Measurements from ENCODE around the gene RAVER1. TPM values are rescaled to one million over a fixed set of nuclear protein-coding genes. Genes with fewer than 3 reads are reported as not detected.

The RAVER1 gene
- total and polyA plus RNA-seq, 9 of the 15 experiments (the other 6 are each of a cell fraction or from before 2014, with no cell fraction given) = 0.06 to 113 (median 7.0) TPM

DNA sequence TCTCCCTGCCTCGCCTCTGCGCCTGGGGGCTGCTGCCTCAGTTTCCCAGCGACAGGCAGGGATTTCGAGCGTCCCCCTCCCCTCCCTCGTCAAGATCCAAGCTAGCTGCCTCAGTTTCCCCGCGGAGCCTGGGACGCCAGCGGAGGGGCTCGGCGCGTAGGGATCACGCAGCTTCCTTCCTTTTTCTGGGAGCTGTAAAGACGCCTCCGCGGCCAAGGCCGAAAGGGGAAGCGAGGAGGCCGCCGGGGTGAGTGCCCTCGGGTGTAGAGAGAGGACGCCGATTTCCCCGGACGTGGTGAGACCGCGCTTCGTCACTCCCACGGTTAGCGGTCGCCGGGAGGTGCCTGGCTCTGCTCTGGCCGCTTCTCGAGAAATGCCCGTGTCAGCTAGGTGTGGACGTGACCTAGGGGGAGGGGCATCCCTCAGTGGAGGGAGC lies 63.1 kb downstream of the RAVER1 start (continued):
- TF ChIP-seq, protein P1, sequence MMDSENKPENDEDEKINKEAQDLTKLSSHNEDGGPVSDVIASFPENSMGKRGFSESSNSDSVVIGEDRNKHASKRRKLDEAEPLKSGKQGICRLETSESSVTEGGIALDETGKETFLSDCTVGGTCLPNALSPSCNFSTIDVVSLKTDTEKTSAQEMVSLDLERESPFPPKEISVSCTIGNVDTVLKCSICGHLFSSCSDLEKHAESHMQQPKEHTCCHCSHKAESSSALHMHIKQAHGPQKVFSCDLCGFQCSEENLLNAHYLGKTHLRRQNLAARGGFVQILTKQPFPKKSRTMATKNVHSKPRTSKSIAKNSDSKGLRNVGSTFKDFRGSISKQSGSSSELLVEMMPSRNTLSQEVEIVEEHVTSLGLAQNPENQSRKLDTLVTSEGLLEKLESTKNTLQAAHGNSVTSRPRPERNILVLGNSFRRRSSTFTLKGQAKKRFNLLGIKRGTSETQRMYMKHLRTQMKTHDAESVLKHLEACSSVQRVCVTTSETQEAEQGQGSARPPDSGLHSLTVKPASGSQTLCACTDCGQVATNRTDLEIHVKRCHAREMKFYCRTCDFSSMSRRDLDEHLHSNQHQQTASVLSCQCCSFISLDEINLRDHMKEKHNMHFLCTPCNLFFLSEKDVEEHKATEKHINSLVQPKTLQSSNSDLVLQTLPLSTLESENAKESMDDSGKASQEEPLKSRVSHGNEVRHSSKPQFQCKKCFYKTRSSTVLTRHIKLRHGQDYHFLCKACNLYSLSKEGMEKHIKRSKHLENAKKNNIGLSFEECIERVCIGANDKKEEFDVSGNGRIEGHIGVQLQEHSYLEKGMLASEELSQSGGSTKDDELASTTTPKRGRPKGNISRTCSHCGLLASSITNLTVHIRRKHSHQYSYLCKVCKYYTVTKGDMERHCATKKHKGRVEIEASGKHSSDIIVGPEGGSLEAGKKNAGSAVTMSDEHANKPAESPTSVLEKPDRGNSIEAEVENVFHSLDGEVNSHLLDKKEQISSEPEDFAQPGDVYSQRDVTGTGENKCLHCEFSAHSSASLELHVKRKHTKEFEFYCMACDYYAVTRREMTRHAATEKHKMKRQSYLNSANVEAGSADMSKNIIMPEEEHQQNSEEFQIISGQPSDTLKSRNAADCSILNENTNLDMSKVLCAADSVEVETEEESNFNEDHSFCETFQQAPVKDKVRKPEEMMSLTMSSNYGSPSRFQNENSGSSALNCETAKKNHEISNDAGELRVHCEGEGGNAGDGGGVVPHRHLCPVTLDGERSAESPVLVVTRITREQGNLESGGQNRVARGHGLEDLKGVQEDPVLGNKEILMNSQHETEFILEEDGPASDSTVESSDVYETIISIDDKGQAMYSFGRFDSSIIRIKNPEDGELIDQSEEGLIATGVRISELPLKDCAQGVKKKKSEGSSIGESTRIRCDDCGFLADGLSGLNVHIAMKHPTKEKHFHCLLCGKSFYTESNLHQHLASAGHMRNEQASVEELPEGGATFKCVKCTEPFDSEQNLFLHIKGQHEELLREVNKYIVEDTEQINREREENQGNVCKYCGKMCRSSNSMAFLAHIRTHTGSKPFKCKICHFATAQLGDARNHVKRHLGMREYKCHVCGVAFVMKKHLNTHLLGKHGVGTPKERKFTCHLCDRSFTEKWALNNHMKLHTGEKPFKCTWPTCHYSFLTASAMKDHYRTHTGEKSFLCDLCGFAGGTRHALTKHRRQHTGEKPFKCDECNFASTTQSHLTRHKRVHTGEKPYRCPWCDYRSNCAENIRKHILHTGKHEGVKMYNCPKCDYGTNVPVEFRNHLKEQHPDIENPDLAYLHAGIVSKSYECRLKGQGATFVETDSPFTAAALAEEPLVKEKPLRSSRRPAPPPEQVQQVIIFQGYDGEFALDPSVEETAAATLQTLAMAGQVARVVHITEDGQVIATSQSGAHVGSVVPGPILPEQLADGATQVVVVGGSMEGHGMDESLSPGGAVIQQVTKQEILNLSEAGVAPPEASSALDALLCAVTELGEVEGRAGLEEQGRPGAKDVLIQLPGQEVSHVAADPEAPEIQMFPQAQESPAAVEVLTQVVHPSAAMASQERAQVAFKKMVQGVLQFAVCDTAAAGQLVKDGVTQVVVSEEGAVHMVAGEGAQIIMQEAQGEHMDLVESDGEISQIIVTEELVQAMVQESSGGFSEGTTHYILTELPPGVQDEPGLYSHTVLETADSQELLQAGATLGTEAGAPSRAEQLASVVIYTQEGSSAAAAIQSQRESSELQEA (IDR thresholded peaks at IDR 0.05; ENCODE audit: low read depth) = no peak
- TF ChIP-seq RBFOX2 (IDR thresholded peaks at IDR 0.05; ENCODE audit: low read depth, low read length) (peak; percentile 43), SNRNP70 (optimal IDR thresholded peaks at IDR 0.05; ENCODE audit: low read depth, low read length) (no peak), SMARCE1 (IDR thresholded peaks at IDR 0.05) (peak; percentile 27; the same call in 1 of the 2 replicates), SRSF9 (IDR thresholded peaks at IDR 0.05; ENCODE audit: borderline replicate concordance, low read depth, low read length) (no peak), NFRKB (IDR thresholded peaks at IDR 0.05; ENCODE audit: low read depth) (0 out of 2 replicates have a peak, but pooled peaks have one; percentile 24), MXI1 (IDR thresholded peaks at IDR 0.05; ENCODE audit: low read depth, low read length) (no peak), RFX7 (CRISPR knock-in tag; IDR thresholded peaks at IDR 0.05) (no peak), ZNF766 (CRISPR knock-in tag; conservative IDR thresholded peaks at IDR 0.05) (no peak)
- TF ChIP-seq, protein P2, sequence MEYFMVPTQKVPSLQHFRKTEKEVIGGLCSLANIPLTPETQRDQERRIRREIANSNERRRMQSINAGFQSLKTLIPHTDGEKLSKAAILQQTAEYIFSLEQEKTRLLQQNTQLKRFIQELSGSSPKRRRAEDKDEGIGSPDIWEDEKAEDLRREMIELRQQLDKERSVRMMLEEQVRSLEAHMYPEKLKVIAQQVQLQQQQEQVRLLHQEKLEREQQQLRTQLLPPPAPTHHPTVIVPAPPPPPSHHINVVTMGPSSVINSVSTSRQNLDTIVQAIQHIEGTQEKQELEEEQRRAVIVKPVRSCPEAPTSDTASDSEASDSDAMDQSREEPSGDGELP (CRISPR knock-in tag; IDR thresholded peaks at IDR 0.05; ENCODE audit: borderline replicate concordance) = no peak; the same call in 1 of the 2 replicates
- TF ChIP-seq, protein P3, sequence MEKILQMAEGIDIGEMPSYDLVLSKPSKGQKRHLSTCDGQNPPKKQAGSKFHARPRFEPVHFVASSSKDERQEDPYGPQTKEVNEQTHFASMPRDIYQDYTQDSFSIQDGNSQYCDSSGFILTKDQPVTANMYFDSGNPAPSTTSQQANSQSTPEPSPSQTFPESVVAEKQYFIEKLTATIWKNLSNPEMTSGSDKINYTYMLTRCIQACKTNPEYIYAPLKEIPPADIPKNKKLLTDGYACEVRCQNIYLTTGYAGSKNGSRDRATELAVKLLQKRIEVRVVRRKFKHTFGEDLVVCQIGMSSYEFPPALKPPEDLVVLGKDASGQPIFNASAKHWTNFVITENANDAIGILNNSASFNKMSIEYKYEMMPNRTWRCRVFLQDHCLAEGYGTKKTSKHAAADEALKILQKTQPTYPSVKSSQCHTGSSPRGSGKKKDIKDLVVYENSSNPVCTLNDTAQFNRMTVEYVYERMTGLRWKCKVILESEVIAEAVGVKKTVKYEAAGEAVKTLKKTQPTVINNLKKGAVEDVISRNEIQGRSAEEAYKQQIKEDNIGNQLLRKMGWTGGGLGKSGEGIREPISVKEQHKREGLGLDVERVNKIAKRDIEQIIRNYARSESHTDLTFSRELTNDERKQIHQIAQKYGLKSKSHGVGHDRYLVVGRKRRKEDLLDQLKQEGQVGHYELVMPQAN (IDR thresholded peaks at IDR 0.05; ENCODE audit: borderline replicate concordance) = no peak

All from K562 (cell line).